Lung (tissue), 12 donors: ENCODE data around the gene C2orf49. TPM values are rescaled to one million over a fixed set of nuclear protein-coding genes. Genes with fewer than 3 reads are reported as not detected.

ENCODE experiments used
- ATAC-seq: fragments of 200-7000 bp; cut with Tn5 transposase; one replicate; pipeline ENCODE4 v1.9.1; 2020; ENCODE audit warnings: moderate number of reproducible peaks; ENCODE audit not compliant: insufficient read depth, low FRiP score
- DNase-seq, 3 donors: peaks; one replicate each; pipeline ENCODE4 v3.0.0-alpha.2; 2013 to 2017
- H3K27ac ChIP-seq, 2 donors: one replicate each; pipeline ENCODE4 v1.5.1; 2013; ENCODE audit warnings: mild to moderate bottlenecking in 2 of 2, moderate library complexity in 2 of 2, control low read depth in 1 of 2, inconsistent platforms in 1 of 2, low read depth in 1 of 2, low read length in 1 of 2
- H3K27me3 ChIP-seq, 3 donors: one replicate each; pipeline ENCODE4 v1.5.1; 2013; ENCODE audit warnings: low read length in 2 of 3; ENCODE audit not compliant: control insufficient read depth in 3 of 3, insufficient read depth in 3 of 3
- H3K36me3 ChIP-seq, 4 donors: one replicate each; pipeline ENCODE4 v1.5.1; 2013; ENCODE audit warnings: low read length in 4 of 4, mild to moderate bottlenecking in 1 of 4, moderate library complexity in 1 of 4; ENCODE audit not compliant: control insufficient read depth in 4 of 4, insufficient read depth in 4 of 4
- H3K4me1 ChIP-seq, 5 donors: one replicate each; pipeline ENCODE4 v1.5.1; 2013; ENCODE audit warnings: low read length in 5 of 5, mild to moderate bottlenecking in 2 of 5, moderate library complexity in 1 of 5; ENCODE audit not compliant: control insufficient read depth in 5 of 5, insufficient read depth in 5 of 5
- H3K4me3 ChIP-seq: one replicate; pipeline ENCODE4 v1.5.1; 2013; ENCODE audit warnings: mild to moderate bottlenecking, control low read depth, moderate library complexity
- H3K9ac ChIP-seq, 2 donors: one replicate each; pipeline ENCODE4 v1.5.1; 2013; ENCODE audit warnings: low read length in 2 of 2, control low read depth in 1 of 2; ENCODE audit not compliant: insufficient read depth in 1 of 2
- H3K9me3 ChIP-seq, 4 donors: one replicate each; pipeline ENCODE4 v1.5.1; 2013; ENCODE audit warnings: low read length in 3 of 4, mild to moderate bottlenecking in 1 of 4, moderate library complexity in 1 of 4; ENCODE audit not compliant: control insufficient read depth in 4 of 4, insufficient read depth in 3 of 4
- WGBS, 2 donors: extraction: QIAGEN DNeasy Blood & Tissue Kit; methylation state at CpG; one replicate each; pipeline ENCODE4 v1.1.7; 2013; 5-methylcytosine and 5-hydroxymethylcytosine counted together
- polyA plus RNA-seq, 2 donors: library from polyadenylated mRNA; stranded (reverse); fragments of 200-250 nt; gene quantifications; one replicate each; pipeline ENCODE4 v1.2.1, GENCODE V29; 2013
- total RNA-seq, 2 donors: library from RNA; depleted of rRNA in 1 of 2; stranded (reverse); fragments of >200 nt in 1 of 2; gene quantifications; one replicate each; pipeline ENCODE4 v1.2.1, GENCODE V29; 2014 to 2021
- TF ChIP-seq, protein P1 (sequence below): IDR thresholded peaks from 2 replicates; pipeline ENCODE4 v1.5.1; 2012; ENCODE audit warnings: mild to moderate bottlenecking; ENCODE audit errors: control extremely low read depth, extremely low read depth
- donor health status: control.
- donor health status: control.
- donor health status: Bipolar disorder and iron deficiency.
- donor health status: healthy.
- donor health status: DM: yes; HTN: yes; CAD: no.

Gene C2orf49
- total and polyA plus RNA-seq, 4 donors: 7.6 to 18.7 (median 10.7) TPM

DNA sequence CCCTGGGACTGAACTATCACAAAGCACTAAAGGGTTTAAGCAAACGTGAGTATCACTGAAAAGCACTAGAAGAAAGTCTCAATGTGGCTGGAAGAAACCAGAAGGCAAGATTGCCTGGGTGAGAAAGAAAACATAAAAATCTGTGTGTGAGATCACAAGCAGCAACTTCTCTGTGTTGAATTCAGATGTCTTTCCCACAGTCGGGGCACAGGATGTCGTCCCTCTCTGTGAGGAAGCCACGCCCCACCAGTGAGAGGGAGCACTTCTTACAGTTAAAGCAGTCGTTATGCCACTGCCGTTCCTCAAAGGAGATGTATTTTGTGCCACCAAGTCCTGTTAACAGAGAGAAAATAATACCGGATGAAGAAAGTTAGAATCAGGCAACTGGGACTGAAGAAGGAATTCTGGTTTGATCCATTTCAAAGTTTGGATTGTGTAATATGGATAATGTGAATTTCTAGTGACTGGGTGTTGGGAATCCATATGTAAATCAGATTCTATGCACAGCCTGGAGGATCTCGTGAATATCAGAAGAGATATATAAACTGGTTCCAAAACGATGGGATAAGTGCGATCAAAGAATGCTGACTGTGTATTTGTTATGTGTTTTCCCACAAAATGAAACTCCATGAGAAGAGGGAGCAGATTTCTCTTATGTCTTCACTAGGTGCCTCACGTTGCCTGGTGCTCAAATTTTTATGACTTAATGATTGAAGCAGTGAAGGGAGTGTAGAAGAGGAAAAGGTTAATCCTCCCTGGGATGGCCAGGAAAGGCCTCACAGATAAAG, 24.0 kb downstream of the C2orf49 start:
- peaks cover 0 to 8% (median 1%) of the 10 kb centered on the region in 4 donors for H3K9me3 ChIP-seq
- no peak for DNase-seq
- no peak overlapping the region for H3K4me3 ChIP-seq
- H3K36me3 ChIP-seq: peaks cover 12 to 27% (median 19%) of the 10 kb centered on the region in 4 donors
- no peak overlapping the region for H3K27ac ChIP-seq
- H3K9ac ChIP-seq: no peak overlapping the region
- H3K4me1 ChIP-seq: no peaks in the 10 kb centered on the region
- ATAC-seq: no peak
- TF ChIP-seq, protein P1, sequence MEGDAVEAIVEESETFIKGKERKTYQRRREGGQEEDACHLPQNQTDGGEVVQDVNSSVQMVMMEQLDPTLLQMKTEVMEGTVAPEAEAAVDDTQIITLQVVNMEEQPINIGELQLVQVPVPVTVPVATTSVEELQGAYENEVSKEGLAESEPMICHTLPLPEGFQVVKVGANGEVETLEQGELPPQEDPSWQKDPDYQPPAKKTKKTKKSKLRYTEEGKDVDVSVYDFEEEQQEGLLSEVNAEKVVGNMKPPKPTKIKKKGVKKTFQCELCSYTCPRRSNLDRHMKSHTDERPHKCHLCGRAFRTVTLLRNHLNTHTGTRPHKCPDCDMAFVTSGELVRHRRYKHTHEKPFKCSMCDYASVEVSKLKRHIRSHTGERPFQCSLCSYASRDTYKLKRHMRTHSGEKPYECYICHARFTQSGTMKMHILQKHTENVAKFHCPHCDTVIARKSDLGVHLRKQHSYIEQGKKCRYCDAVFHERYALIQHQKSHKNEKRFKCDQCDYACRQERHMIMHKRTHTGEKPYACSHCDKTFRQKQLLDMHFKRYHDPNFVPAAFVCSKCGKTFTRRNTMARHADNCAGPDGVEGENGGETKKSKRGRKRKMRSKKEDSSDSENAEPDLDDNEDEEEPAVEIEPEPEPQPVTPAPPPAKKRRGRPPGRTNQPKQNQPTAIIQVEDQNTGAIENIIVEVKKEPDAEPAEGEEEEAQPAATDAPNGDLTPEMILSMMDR: no peak
- peaks cover 0 to 2% (median 0%) of the 10 kb centered on the region in 3 donors for H3K27me3 ChIP-seq
- WGBS, 2 donors: 39 to 58% methylated on average over 11 of the region's 11 CpGs

DNA sequence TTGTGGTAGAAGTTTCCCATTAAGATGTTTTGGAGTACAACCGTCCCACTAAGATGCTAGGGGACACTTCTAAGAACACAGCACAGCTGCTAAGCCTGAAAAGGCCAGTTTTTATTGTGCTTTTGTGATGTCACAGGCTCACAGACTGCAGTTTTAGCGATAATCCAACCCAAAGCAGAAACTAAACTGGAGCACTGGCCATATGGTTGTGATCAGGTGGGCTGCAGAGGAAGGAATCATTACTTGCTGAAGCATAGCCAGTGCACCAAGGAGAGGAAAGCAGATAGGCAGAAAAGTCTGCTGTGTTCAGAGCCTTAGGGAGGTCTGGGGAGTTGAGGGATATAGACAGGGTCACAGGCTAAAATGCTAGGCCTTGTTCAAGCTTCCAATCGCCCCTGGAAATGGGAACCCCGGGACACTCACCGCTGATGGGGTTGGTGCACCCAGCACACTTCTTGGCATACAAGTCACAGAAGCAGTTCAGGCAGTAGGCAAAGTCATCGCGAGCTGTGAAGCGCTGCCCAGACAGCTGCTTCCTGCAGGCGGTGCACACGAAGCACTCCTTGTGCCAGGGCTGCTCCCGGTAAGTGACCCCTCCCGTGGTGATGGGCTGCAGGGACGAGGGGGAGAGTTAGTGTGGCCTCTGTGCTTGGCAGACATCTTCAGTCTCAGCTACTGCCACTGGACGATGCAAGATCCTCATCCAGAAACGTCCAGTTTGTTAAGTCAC, 25.7 kb downstream of the C2orf49 start:
- no peak overlapping the region for H3K9ac ChIP-seq
- no peak overlapping the region for H3K4me3 ChIP-seq

DNA sequence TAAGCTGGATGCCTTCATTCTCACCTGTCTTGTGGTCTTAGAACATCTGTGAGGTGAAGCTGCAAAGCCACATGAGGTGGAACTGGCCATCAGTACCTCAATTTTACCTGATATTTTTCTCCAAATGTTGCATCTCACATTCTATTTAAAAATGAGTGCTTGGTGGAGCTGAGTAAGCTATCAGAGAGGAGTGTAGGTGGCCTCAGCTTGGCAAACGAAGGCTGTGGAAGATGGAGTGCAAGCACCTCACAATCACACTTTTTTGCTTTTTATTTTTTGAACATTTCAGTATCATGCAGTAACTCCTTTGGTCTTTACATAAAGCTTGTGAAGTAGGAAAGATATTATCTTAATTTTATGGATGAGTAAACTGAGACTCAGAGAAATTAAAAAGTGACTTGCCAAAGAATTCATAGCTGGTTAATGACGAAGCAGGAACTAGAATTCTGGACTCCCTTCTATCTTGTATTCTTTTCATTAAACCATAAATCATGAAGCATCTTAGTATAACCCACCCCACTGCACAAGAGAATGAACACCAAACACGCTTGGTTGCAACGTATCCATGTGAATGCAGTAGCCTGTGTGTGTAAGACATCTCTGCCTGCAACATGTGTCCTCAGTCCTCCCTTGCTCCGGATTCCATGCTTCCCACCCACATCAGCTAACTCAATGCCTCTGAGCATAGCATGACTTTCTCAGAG, 27.2 kb downstream of the C2orf49 start:
- H3K27ac ChIP-seq: no peak overlapping the region
- TF ChIP-seq, protein P1: no peak
- H3K4me3 ChIP-seq: no peak overlapping the region
- H3K27me3 ChIP-seq: peaks cover 0 to 2% (median 0%) of the 10 kb centered on the region in 3 donors
- no peak for ATAC-seq
- no peaks in the 10 kb centered on the region for H3K9me3 ChIP-seq
- H3K36me3 ChIP-seq: peaks cover 3 to 28% (median 3%) of the 10 kb centered on the region in 4 donors
- H3K4me1 ChIP-seq: peaks cover 0 to 2% (median 0%) of the 10 kb centered on the region in 5 donors
- DNase-seq: no peak
- 80 to 88% methylated on average over 5 of the region's 5 CpGs for WGBS, 2 donors
- H3K9ac ChIP-seq: no peak overlapping the region

More for the DNA sequence above, 25.7 kb downstream of the C2orf49 start:
- TF ChIP-seq, protein P1: no peak
- Histone ChIP-seq H3K36me3 (peaks cover 4 to 28% (median 7%) of the 10 kb centered on the region in 4 donors), H3K27ac (no peak overlapping the region), H3K4me1 (no peaks in the 10 kb centered on the region), H3K27me3 (peaks cover 0 to 2% (median 0%) of the 10 kb centered on the region in 3 donors), H3K9me3 (no peaks in the 10 kb centered on the region)
- DNase-seq (no peak), ATAC-seq (no peak)
- 29 to 57% methylated on average over 15 of the region's 15 CpGs for WGBS, 2 donors
